Measurements from ENCODE around the gene BBX.

The BBX gene

GRCh38 chr3:107522510-107523288, at the start of gene BBX:
Gene BBX, plus strand, starts transcription at chr3:107522962. Its CDS starts 187,499 bp downstream, at chr3:107710461.
- peak; percentile 95 for DNase-seq

GRCh38 chr3:107476462-107476861, 46.3 kb upstream of the BBX start:
- DNase-seq: no peak

GRCh38 chr3:107487490-107487889, 35.3 kb upstream of the BBX start:
- DNase-seq: no peak

GRCh38 chr3:107488942-107489341, 33.8 kb upstream of the BBX start:
- DNase-seq: no peak

- no peak for DNase-seq
Measured at GRCh38 chr3:107493134-107493533, 29.6 kb upstream of the BBX start.

GRCh38 chr3:107496855-107497254, 25.9 kb upstream of the BBX start:
- DNase-seq: no peak

GRCh38 chr3:107498646-107499045, 24.1 kb upstream of the BBX start:
- DNase-seq: peak; percentile 40

GRCh38 chr3:107506458-107506857, 16.3 kb upstream of the BBX start:
- DNase-seq: no peak

GRCh38 chr3:107508331-107508730, 14.4 kb upstream of the BBX start:
- no peak for DNase-seq

GRCh38 chr3:107512108-107512507, 10.7 kb upstream of the BBX start:
- DNase-seq: no peak

- peak; percentile 4 for DNase-seq
Measured at GRCh38 chr3:107514453-107514852, 8.3 kb upstream of the BBX start.

GRCh38 chr3:107516475-107516874, 6.3 kb upstream of the BBX start:
- DNase-seq: no peak

- no peak for DNase-seq
Measured at GRCh38 chr3:107520535-107520934, 2.2 kb upstream of the BBX start.

GRCh38 chr3:107521469-107522059, 1.2 kb upstream of the BBX start:
- no peak for DNase-seq

GRCh38 chr3:107523289-107523538, 452 bp downstream of the BBX start:
- DNase-seq: peak; percentile 78

- DNase-seq: peak; percentile 78
Measured at GRCh38 chr3:107523539-107524325, 970 bp downstream of the BBX start.

GRCh38 chr3:107524326-107524840, 1.6 kb downstream of the BBX start:
- no peak for DNase-seq

GRCh38 chr3:107524841-107525643, 2.3 kb downstream of the BBX start:
- DNase-seq: peak; percentile 79

GRCh38 chr3:107525644-107526305, 3.0 kb downstream of the BBX start:
- DNase-seq: peak; percentile 60

GRCh38 chr3:107531917-107532469, 9.2 kb downstream of the BBX start:
- no peak for DNase-seq

GRCh38 chr3:107540857-107541256, 18.1 kb downstream of the BBX start:
- no peak for DNase-seq

GRCh38 chr3:107542665-107543064, 19.9 kb downstream of the BBX start:
- no peak for DNase-seq

Measured in NCI-H146 (cell line).